Measurements from ENCODE around the gene CCDC61.

DNA sequence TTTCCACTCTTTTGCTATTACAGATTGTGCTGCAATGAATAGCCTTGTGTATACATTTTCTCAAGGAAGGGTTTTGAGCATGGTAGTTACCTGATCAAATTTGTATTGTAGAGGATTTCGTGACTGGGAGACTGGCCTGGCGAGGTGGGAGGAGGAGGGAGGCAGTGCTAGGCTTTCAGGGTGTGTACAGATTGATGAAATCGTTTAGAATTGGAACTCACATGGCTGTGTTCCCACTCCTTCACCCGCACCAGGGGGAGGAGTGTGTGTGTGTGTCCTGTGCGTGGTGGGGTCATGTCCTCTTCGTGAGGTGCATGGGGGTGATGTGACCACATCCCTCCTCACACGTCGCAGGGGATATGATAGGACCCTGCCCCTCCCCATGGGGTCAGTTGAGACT is 19.3 kb downstream of the CCDC61 start:
- TF ChIP-seq BACH2 (CRISPR knock-in tag; IDR thresholded peaks at IDR 0.05; ENCODE audit: borderline replicate concordance), result no peak
- TF ChIP-seq, protein P1, sequence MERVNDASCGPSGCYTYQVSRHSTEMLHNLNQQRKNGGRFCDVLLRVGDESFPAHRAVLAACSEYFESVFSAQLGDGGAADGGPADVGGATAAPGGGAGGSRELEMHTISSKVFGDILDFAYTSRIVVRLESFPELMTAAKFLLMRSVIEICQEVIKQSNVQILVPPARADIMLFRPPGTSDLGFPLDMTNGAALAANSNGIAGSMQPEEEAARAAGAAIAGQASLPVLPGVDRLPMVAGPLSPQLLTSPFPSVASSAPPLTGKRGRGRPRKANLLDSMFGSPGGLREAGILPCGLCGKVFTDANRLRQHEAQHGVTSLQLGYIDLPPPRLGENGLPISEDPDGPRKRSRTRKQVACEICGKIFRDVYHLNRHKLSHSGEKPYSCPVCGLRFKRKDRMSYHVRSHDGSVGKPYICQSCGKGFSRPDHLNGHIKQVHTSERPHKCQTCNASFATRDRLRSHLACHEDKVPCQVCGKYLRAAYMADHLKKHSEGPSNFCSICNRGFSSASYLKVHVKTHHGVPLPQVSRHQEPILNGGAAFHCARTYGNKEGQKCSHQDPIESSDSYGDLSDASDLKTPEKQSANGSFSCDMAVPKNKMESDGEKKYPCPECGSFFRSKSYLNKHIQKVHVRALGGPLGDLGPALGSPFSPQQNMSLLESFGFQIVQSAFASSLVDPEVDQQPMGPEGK (CRISPR knock-in tag; IDR thresholded peaks at IDR 0.05; ENCODE audit: borderline replicate concordance), result no peak
- TF ChIP-seq, protein P2, sequence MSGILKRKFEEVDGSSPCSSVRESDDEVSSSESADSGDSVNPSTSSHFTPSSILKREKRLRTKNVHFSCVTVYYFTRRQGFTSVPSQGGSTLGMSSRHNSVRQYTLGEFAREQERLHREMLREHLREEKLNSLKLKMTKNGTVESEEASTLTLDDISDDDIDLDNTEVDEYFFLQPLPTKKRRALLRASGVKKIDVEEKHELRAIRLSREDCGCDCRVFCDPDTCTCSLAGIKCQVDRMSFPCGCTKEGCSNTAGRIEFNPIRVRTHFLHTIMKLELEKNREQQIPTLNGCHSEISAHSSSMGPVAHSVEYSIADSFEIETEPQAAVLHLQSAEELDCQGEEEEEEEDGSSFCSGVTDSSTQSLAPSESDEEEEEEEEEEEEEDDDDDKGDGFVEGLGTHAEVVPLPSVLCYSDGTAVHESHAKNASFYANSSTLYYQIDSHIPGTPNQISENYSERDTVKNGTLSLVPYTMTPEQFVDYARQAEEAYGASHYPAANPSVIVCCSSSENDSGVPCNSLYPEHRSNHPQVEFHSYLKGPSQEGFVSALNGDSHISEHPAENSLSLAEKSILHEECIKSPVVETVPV (CRISPR knock-in tag; IDR thresholded peaks at IDR 0.05), result no peak
- TF ChIP-seq CSDC2 (CRISPR knock-in tag; IDR thresholded peaks at IDR 0.05), result no peak
- TF ChIP-seq PPARA (CRISPR knock-in tag; IDR thresholded peaks at IDR 0.05; ENCODE audit: borderline replicate concordance), result no peak
- TF ChIP-seq, protein P3, sequence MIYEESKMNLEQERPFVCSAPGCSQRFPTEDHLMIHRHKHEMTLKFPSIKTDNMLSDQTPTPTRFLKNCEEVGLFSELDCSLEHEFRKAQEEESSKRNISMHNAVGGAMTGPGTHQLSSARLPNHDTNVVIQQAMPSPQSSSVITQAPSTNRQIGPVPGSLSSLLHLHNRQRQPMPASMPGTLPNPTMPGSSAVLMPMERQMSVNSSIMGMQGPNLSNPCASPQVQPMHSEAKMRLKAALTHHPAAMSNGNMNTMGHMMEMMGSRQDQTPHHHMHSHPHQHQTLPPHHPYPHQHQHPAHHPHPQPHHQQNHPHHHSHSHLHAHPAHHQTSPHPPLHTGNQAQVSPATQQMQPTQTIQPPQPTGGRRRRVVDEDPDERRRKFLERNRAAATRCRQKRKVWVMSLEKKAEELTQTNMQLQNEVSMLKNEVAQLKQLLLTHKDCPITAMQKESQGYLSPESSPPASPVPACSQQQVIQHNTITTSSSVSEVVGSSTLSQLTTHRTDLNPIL (CRISPR knock-in tag; IDR thresholded peaks at IDR 0.05; ENCODE audit: low read depth), result no peak
- no peak for TF ChIP-seq TOX (CRISPR knock-in tag; IDR thresholded peaks at IDR 0.05; ENCODE audit: borderline replicate concordance)
- no peak for TF ChIP-seq ARNTL (CRISPR knock-in tag; IDR thresholded peaks at IDR 0.05; ENCODE audit: borderline replicate concordance, low read depth)
- no peak for TF ChIP-seq ESRRG (CRISPR knock-in tag; IDR thresholded peaks at IDR 0.05)
